HEK293T (cell line): Measurements from ENCODE around the gene TMED3.

Experiments used
- ELF4 ChIP-seq: fragments of 450-650 bp; IDR thresholded peaks from 2 replicates; pipeline ENCODE4 v1.6.1; 2017; ENCODE audit warnings: antibody characterized with exemption
- FOXA1 ChIP-seq: fragments of 450-650 bp; IDR thresholded peaks from 2 replicates; pipeline ENCODE4 v1.6.1; 2016; ENCODE audit warnings: mild to moderate bottlenecking
- FOXK2 ChIP-seq: fragments of 450-650 bp; IDR thresholded peaks from 2 replicates; pipeline ENCODE4 v1.6.1; 2016; ENCODE audit warnings: mild to moderate bottlenecking
- NFRKB ChIP-seq: fragments of 450-650 bp; IDR thresholded peaks from 2 replicates; pipeline ENCODE4 v1.6.1; 2016; ENCODE audit warnings: mild to moderate bottlenecking, moderate library complexity
- PKNOX1 ChIP-seq: fragments of 450-650 bp; IDR thresholded peaks from 2 replicates; pipeline ENCODE4 v1.6.1; 2016
- SP1 ChIP-seq: fragments of 450-650 bp; IDR thresholded peaks from 2 replicates; pipeline ENCODE4 v1.6.1; 2017
- ZNF384 ChIP-seq: fragments of 450-650 bp; IDR thresholded peaks from 2 replicates; pipeline ENCODE4 v1.6.1; 2016

GRCh38 chr15:79372428-79372827, 61.5 kb downstream of the TMED3 start:
- TF ChIP-seq ELF4 (no peak), FOXA1 (no peak), PKNOX1 (no peak), ZNF384 (no peak), FOXK2 (no peak), SP1 (no peak), NFRKB (no peak)
